K562 (cell line): ENCODE measurements around the gene TRIM73.
"Not testable (repeated sequence)": the region's sequence is repeated elsewhere in the genome, so short reads cannot be mapped to it uniquely, and the experiment has no call there.

Experiments used
- CTCF ChIP-seq, 3 experiments: IDR thresholded peaks in 2 of 3; conservative IDR thresholded peaks in 1 of 3; 2 replicates each; pipeline ENCODE4 v1.5.1; 2011 to 2012; ENCODE audit warnings: low read length in 3 of 3, mild to moderate bottlenecking in 3 of 3, control low read depth in 2 of 3, improper control_type of control experiment in 1 of 3, inconsistent platforms in 1 of 3, low read depth in 1 of 3, mixed read lengths in 1 of 3, moderate library complexity in 1 of 3; ENCODE audit not compliant: insufficient read depth in 2 of 3
- ERF ChIP-seq: fragments of 450-650 bp; formaldehyde crosslinking; IDR thresholded peaks from 2 replicates; pipeline ENCODE4 v1.4.0; 2020; ENCODE audit warnings: mild to moderate bottlenecking, mixed read lengths
- MAFK ChIP-seq: IDR thresholded peaks from 2 replicates; pipeline ENCODE4 v1.6.1; 2011; ENCODE audit warnings: low read length, improper control_type of control experiment
- MLX ChIP-seq, 2 experiments: fragments of 450-650 bp in 1 of 2; sonication (generic) in 1 of 2; formaldehyde crosslinking; conservative IDR thresholded peaks; 2 replicates each; pipeline versions ENCODE4 v1.4.0 to v1.8.1; 2020 to 2022; ENCODE audit warnings: mild to moderate bottlenecking in 1 of 2, missing genetic modification reagents in 1 of 2
- MTF1 ChIP-seq: fragments of 250-450 bp; sonication (Bioruptor Pico); IDR thresholded peaks from 2 replicates; pipeline ENCODE4 v1.9.0; 2021; ENCODE audit warnings: moderate library complexity, mild to moderate bottlenecking, inconsistent platforms, borderline replicate concordance
- POLR2A ChIP-seq: fragments of 450-650 bp; conservative IDR thresholded peaks from 2 replicates; pipeline ENCODE4 v1.6.1; 2016
- SMAD1 ChIP-seq: fragments of 150-350 bp; IDR thresholded peaks from 2 replicates; pipeline ENCODE4 v1.6.1; 2014; ENCODE audit warnings: low read length, low read depth; ENCODE audit not compliant: partially characterized antibody
- SMARCA5 ChIP-seq: fragments of 450-650 bp; IDR thresholded peaks from 2 replicates; pipeline ENCODE4 v1.6.1; 2016
- TAF15 ChIP-seq: fragments of 200-400 bp; formaldehyde crosslinking; IDR thresholded peaks from 2 replicates; pipeline ENCODE4 v1.6.1; 2017; ENCODE audit warnings: mild to moderate bottlenecking, low read depth, low read length, moderate library complexity

DNA sequence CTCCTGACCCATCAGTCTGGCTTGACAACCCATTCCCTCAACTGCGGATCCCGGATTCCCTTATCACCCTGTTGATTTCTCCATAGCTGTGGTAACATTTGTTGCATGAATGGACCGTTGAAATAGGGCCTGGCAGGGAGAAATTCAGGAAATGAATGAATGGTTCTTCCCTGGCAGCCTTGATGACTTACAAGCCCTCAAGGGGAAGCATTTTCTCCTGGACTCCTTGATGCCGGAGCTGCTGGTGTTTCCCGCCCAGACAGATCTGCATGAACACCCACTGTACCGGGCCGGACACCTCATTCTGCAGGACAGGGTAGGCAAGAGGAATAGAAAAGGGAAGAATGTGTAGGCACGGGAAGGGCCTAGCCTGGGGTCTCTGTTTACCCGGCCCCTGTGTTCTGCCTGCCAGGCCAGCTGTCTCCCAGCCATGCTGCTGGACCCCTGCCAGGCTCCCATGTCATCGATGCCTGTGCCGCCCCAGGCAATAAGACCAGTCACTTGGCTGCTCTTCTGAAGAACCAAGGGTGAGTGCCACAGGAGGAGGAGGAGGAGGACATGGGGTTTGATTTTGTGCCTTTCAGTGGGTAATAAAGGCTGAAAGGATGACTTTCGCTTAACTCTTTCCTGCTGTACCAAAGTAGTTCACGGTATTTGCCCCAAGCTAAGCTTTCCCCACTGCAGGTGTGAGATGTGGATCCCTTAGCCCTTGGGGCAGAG, 19.4 kb downstream of the TRIM73 start:
- TF ChIP-seq SMAD1; ERF; TAF15; MAFK; CTCF (IDR thresholded peaks at IDR 0.05 in 2 of 3, conservative IDR thresholded peaks at IDR 0.05 in 1 of 3; ENCODE audit: insufficient read depth in 2 of 3, low read depth in 1 of 3, low read length in 3 of 3); SMARCA5; MTF1 (CRISPR knock-in tag); MLX (CRISPR knock-in tag; conservative IDR thresholded peaks at IDR 0.05): not testable (repeated sequence)
- TF ChIP-seq POLR2A, result peak; percentile 60
